WERI-Rb-1 (cell line): Measurements from ENCODE around the gene GPR31.

Experiments used
- DNase-seq: peaks from one replicate; pipeline ENCODE4 v3.0.0-alpha.2; 2020
- H3K27ac ChIP-seq: fragments of 250-450 bp; sonication (Bioruptor Pico); 2 replicates; pipeline ENCODE4 v1.5.1; 2020; ENCODE audit warnings: mild to moderate bottlenecking, moderate library complexity
- H3K27me3 ChIP-seq: fragments of 250-450 bp; sonication (Bioruptor Pico); 2 replicates; pipeline ENCODE4 v1.5.1; 2021; ENCODE audit warnings: mild to moderate bottlenecking, low read depth, moderate library complexity; ENCODE audit not compliant: insufficient read depth, severe bottlenecking
- H3K36me3 ChIP-seq: fragments of 250-450 bp; sonication (Bioruptor Pico); 2 replicates; pipeline ENCODE4 v1.5.1; 2020; ENCODE audit warnings: mild to moderate bottlenecking, moderate library complexity
- H3K4me3 ChIP-seq: 2 replicates; pipeline ENCODE4 v1.5.1; 2011; ENCODE audit warnings: low read depth, mild to moderate bottlenecking, control low read depth, low read length
- H3K9me3 ChIP-seq: fragments of 250-450 bp; sonication (Bioruptor Pico); 2 replicates; pipeline ENCODE4 v1.5.1; 2021; ENCODE audit warnings: mild to moderate bottlenecking, moderate library complexity; ENCODE audit not compliant: severe bottlenecking
- CTCF ChIP-seq: IDR thresholded peaks from 2 replicates; pipeline ENCODE4 v1.5.1; 2011; ENCODE audit warnings: low read depth, mild to moderate bottlenecking, control low read depth, inconsistent platforms, low read length

The GPR31 gene

GRCh38 chr6:167137081-167137480, 20.7 kb downstream of the GPR31 start:
- no peaks in the 10 kb centered on the region for H3K9me3 ChIP-seq
- H3K36me3 ChIP-seq, result no peaks in the 10 kb centered on the region
- no peak for TF ChIP-seq CTCF
- no peak overlapping the region for H3K4me3 ChIP-seq
- no peak overlapping the region for H3K27ac ChIP-seq
- H3K27me3 ChIP-seq, result no peaks in the 10 kb centered on the region
- no peak for DNase-seq

- no peaks in the 10 kb centered on the region for H3K27me3 ChIP-seq
- no peak overlapping the region for H3K27ac ChIP-seq
- H3K4me3 ChIP-seq, result no peak overlapping the region
- no peak for DNase-seq
- H3K36me3 ChIP-seq, result no peaks in the 10 kb centered on the region
- TF ChIP-seq CTCF, result no peak
- H3K9me3 ChIP-seq, result no peaks in the 10 kb centered on the region
Observed at GRCh38 chr6:167136376-167136775, 21.4 kb downstream of the GPR31 start.

- Histone ChIP-seq H3K36me3 (no peaks in the 10 kb centered on the region), H3K4me3 (no peak overlapping the region), H3K27me3 (no peaks in the 10 kb centered on the region), H3K27ac (no peak overlapping the region), H3K9me3 (no peaks in the 10 kb centered on the region)
- no peak for TF ChIP-seq CTCF
- DNase-seq, result no peak
Observed at GRCh38 chr6:167134448-167135328, 23.1 kb downstream of the GPR31 start.

GRCh38 chr6:167130712-167131684, 26.8 kb downstream of the GPR31 start:
- Histone ChIP-seq H3K27ac (no peak overlapping the region), H3K9me3 (no peaks in the 10 kb centered on the region), H3K27me3 (no peaks in the 10 kb centered on the region), H3K36me3 (no peaks in the 10 kb centered on the region), H3K4me3 (no peak overlapping the region)
- no peak for TF ChIP-seq CTCF
- no peak for DNase-seq

GRCh38 chr6:167130008-167130677, 27.6 kb downstream of the GPR31 start:
- Histone ChIP-seq H3K9me3 (no peaks in the 10 kb centered on the region), H3K27me3 (no peaks in the 10 kb centered on the region), H3K27ac (no peak overlapping the region), H3K4me3 (no peak overlapping the region), H3K36me3 (no peaks in the 10 kb centered on the region)
- DNase-seq, result no peak
- no peak for TF ChIP-seq CTCF
